DLD1 (cell line): Measurements from ENCODE around the gene TIAM1.
"Not testable (repeated sequence)": the region's sequence is repeated elsewhere in the genome, so short reads cannot be mapped to it uniquely, and the experiment has no call there.

Experiments used
- in situ Hi-C: cut with HindIII; loops from 2 replicates; pipeline ENCODE4 v1.10.0; 2017; ENCODE audit warnings: low sequenced_read_pairs

Gene TIAM1

GRCh38 chr21:31260790-31261189 lies 83.3 kb downstream of the TIAM1 start:
- in situ Hi-C loops = loop anchor here (25.0 kb wide), 1 partner anchor 127 kb away; no protein-coding TSS in a partner anchor

GRCh38 chr21:31258073-31258472 lies 86.0 kb downstream of the TIAM1 start:
- in situ Hi-C loops = loop anchor here (25.0 kb wide), 1 partner anchor 129 kb away; no protein-coding TSS in a partner anchor

GRCh38 chr21:31257265-31257664 lies 86.8 kb downstream of the TIAM1 start:
- in situ Hi-C loops = loop anchor here (25.0 kb wide), 1 partner anchor 130 kb away; no protein-coding TSS in a partner anchor

- in situ Hi-C loops = loop anchor here (25.0 kb wide), 1 partner anchor 131 kb away; no protein-coding TSS in a partner anchor
Observed at GRCh38 chr21:31255896-31256295, 88.2 kb downstream of the TIAM1 start.

- in situ Hi-C loops = loop anchor here (25.0 kb wide), 1 partner anchor 132 kb away; no protein-coding TSS in a partner anchor
Observed at GRCh38 chr21:31255036-31255435, 89.0 kb downstream of the TIAM1 start.

- in situ Hi-C loops = loop anchor here (25.0 kb wide), 1 partner anchor 133 kb away; no protein-coding TSS in a partner anchor
Observed at GRCh38 chr21:31254131-31254530, 89.9 kb downstream of the TIAM1 start.

- in situ Hi-C loops = loop anchor here (25.0 kb wide), 1 partner anchor 134 kb away; no protein-coding TSS in a partner anchor
Observed at GRCh38 chr21:31253684-31254083, 90.4 kb downstream of the TIAM1 start.

GRCh38 chr21:31252611-31253010 lies 91.5 kb downstream of the TIAM1 start:
- in situ Hi-C loops = loop anchor here (25.0 kb wide), 1 partner anchor 135 kb away; no protein-coding TSS in a partner anchor

- in situ Hi-C loops = loop anchor here (25.0 kb wide), 1 partner anchor 135 kb away; no protein-coding TSS in a partner anchor
Observed at GRCh38 chr21:31252091-31252490, 92.0 kb downstream of the TIAM1 start.

GRCh38 chr21:31251686-31252085 lies 92.4 kb downstream of the TIAM1 start:
- in situ Hi-C loops = loop anchor here (25.0 kb wide), 1 partner anchor 136 kb away; no protein-coding TSS in a partner anchor

- in situ Hi-C loops = no loop called here
Observed at GRCh38 chr21:31248598-31248997, 95.5 kb downstream of the TIAM1 start.

GRCh38 chr21:31243611-31244010 lies 100.5 kb downstream of the TIAM1 start:
- in situ Hi-C loops = no loop called here

GRCh38 chr21:31236528-31236927 lies 107.5 kb downstream of the TIAM1 start:
- in situ Hi-C loops = no loop called here

GRCh38 chr21:31235671-31236450 lies 108.2 kb downstream of the TIAM1 start:
- in situ Hi-C loops = no loop called here

- in situ Hi-C loops = no loop called here
Observed at GRCh38 chr21:31234936-31235335, 109.1 kb downstream of the TIAM1 start.

- in situ Hi-C loops = no loop called here
Observed at GRCh38 chr21:31233711-31234110, 110.3 kb downstream of the TIAM1 start.

GRCh38 chr21:31232344-31232743 lies 111.7 kb downstream of the TIAM1 start:
- in situ Hi-C loops = no loop called here

- in situ Hi-C loops = no loop called here
Observed at GRCh38 chr21:31230937-31231336, 113.1 kb downstream of the TIAM1 start.

- in situ Hi-C loops = not testable (repeated sequence)
Observed at GRCh38 chr21:31228723-31229122, 115.3 kb downstream of the TIAM1 start.

GRCh38 chr21:31225713-31226112 lies 118.3 kb downstream of the TIAM1 start:
- in situ Hi-C loops = no loop called here

- in situ Hi-C loops = no loop called here
Observed at GRCh38 chr21:31222142-31222541, 121.9 kb downstream of the TIAM1 start.

GRCh38 chr21:31221043-31221442 lies 123.0 kb downstream of the TIAM1 start:
- in situ Hi-C loops = no loop called here
